ENCODE measurements around the gene PIAS1.
"Not testable (repeated sequence)": the region's sequence is repeated elsewhere in the genome, so short reads cannot be mapped to it uniquely, and the experiment has no call there.

PIAS1 gene

GRCh38 chr15:68228971-68229385 is 174.9 kb downstream of the PIAS1 start:
- in situ Hi-C loops (cut with MboI; ENCODE audit: low sequenced_read_pairs) = no loop called here

DNA sequence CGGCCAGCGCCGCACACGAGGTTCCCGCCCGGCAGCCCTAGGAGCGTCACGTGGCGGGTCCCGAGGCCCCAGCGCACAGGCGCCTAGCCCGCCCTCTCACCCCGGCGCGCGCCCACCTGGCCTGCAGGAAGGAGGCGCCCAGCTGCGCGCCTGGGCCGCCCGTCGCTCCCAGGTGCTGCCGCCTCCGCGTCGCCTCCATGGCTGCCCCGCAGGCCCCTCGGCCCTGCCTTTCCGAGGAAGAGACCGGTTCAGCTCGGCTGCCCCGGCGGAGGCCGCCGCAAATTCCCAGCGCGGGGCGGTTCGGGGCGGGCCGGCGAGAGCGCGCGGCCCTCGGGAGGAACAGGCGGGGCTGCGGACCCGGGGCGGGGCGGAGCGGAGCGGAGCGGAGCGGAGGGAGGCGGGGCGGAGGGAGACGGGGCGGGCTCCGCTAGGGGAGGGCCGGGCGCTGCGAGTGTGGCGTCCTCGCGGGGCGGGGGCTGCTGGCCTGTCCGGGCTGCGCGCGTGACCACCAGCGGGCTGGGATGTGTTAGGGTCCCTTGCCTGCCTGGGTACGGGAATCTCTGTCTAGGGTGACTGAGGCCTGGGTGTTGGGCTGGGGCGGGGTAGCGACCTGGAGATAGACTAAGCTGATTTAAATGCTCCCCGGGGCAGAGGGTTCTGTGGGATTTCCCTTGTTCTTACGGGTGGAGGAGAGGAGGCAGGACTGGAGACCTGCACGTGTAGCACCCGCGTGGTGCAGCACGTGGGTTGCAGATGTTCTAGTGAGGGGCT is 175.5 kb downstream of the PIAS1 start, which contains the start of gene CLN6:
Gene CLN6, minus strand, starts transcription at position 343 of the 771 bp plus-strand sequence. Its CDS starts 144 bp downstream, at position 199.
- in situ Hi-C loops (cut with MboI; ENCODE audit: low sequenced_read_pairs) = no loop called here

GRCh38 chr15:68230157-68231100 is 176.3 kb downstream of the PIAS1 start:
- in situ Hi-C loops (cut with MboI; ENCODE audit: low sequenced_read_pairs) = no loop called here

GRCh38 chr15:68231102-68231818 is 177.1 kb downstream of the PIAS1 start:
- in situ Hi-C loops (cut with MboI; ENCODE audit: low sequenced_read_pairs) = no loop called here

DNA sequence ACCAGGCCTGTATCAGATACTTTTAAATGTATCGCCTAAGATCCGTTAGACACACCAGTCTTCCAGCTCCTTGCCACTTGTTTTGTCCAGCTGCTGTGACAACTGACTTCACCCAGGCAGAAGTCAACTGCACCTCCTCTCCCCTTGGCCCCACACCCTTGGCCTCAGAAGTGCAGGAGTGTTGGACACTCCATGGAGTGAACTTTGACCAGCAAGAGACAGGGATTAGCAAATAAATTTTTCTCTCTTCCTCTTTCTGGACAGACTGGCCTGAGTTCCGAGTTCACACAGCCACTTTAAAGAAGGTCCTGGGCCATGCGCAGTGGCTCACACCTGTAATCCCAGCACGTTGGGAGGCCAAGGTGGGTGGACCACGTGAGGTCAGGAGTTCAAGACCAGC is 178.3 kb downstream of the PIAS1 start:
- in situ Hi-C loops (cut with MboI; ENCODE audit: low sequenced_read_pairs) = no loop called here

DNA sequence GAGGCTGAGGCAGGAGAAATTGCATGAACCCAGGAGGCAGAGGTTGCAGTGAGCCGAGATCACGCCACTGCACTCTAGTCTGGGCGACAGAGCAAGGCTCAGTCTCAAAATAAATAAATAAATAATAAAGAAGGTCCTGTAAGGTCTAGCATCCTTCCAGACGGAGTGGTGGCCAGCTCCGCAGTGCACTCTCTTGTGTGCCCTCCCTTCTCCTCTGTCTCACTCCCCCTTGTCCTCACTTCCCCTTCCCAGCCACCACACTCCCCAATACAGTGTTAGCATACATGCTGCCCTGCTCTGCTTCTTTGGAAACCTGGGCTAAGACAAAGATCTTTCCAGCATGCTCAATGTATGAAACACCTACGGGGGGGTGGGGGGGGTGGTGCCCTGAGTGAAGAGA is 178.8 kb downstream of the PIAS1 start:
- in situ Hi-C loops (cut with MboI; ENCODE audit: low sequenced_read_pairs) = no loop called here

DNA sequence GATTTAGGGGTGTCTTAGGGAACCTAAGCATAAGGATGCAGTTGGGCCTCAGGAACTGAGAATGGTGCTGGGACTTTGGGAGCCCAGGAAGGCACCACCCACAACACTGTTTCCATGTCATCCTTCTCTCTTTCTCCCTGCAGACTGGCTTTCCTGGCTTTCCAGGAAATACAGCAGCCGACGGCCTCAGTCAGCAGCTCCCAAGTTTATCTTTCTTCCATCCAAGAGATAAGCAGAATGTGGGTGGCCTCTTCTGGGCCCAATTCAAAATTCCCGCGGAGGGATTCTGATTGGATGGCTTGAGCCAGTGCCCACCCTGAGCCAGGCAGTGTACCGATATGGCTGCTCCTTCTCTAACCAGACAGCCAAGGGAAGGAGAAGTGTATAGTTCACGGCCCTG is 179.9 kb downstream of the PIAS1 start:
- in situ Hi-C loops (cut with MboI; ENCODE audit: low sequenced_read_pairs) = no loop called here

- in situ Hi-C loops (cut with MboI; ENCODE audit: low sequenced_read_pairs) = not testable (repeated sequence)
These were observed 180.4 kb downstream of the PIAS1 start for GRCh38 chr15:68234520-68234919.

- in situ Hi-C loops (cut with MboI; ENCODE audit: low sequenced_read_pairs) = no loop called here
These were observed 180.9 kb downstream of the PIAS1 start for GRCh38 chr15:68235022-68235421.

GRCh38 chr15:68239025-68239424 is 184.9 kb downstream of the PIAS1 start:
- in situ Hi-C loops (cut with MboI; ENCODE audit: low sequenced_read_pairs) = no loop called here

DNA sequence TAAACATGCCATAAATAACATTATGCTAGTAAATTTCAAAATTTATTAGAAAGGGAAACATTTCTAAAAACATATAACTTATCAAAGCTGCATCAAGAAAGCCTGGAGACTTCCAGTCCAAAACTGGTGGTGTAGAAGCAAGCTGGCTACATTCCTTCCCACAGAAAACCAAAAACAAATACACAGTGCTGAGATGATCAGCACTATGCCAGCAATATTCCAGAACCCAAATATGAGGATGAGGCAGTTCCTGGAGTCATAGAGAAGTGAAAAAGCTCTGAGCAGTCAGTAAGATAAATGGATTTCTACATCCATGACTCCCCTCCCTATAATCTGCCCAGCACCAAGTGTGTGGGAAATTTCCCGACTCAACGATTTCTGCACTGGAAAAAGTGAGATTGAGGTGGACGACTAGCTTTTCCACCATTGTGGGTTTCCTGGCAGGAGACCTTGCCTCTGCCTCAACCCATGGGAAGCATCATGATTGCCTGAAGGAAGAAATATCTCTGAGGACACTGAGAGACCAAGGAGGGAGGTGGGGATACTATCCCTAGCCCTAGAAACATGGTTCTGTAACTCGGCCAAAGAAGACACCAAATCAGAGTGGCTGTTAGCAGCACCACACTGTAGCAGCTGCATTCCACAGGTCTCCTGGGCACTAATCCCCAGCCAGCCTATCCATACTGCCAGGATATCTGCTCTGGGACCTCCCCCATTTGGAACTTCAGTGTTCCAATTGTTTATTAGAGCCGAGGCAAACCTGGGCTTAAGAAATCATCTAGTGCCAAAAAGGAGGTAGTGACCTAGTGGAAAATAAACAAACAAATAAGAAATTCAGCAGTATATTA is 187.2 kb downstream of the PIAS1 start:
- in situ Hi-C loops (cut with MboI; ENCODE audit: low sequenced_read_pairs) = no loop called here
